Activated naive CD4-positive, alpha-beta T cell treated with anti-CD3 and anti-CD28 coated beads, Interleukin-2, amount 10 ng/mL, durations not matched to agents 7 days and 5 days (primary cell): ENCODE data around the gene ABLIM2.
A peak's percentile ranks its signal among the peaks of the same experiment; 100 is the strongest.

Source experiments
- CTCF ChIA-PET: fragments of 350-600 bp; sonication (Branson Sonifier 250); formaldehyde crosslinking; loops from one replicate; lab custom pipeline; 2021; ENCODE audit warnings: antibody characterized with exemption; lab: Charles Lee
- DNase-seq: peaks from one replicate; pipeline ENCODE4 v3.0.0-alpha.2; 2020
- H3K27ac Mint-ChIP-seq: one replicate; pipeline ENCODE4 v1.8.0; 2021; ENCODE audit warnings: mild to moderate bottlenecking, moderate library complexity, mixed read lengths
- H3K27me3 Mint-ChIP-seq: one replicate; pipeline ENCODE4 v1.8.0; 2021; ENCODE audit warnings: mild to moderate bottlenecking, mixed read lengths
- H3K36me3 Mint-ChIP-seq: one replicate; pipeline ENCODE4 v1.8.0; 2021; ENCODE audit warnings: mixed read lengths
- H3K4me1 Mint-ChIP-seq: one replicate; pipeline ENCODE4 v1.8.0; 2021; ENCODE audit warnings: mixed read lengths
- H3K4me3 Mint-ChIP-seq: one replicate; pipeline ENCODE4 v1.8.0; 2021; ENCODE audit warnings: mild to moderate bottlenecking, moderate library complexity, mixed read lengths
- H3K9me3 Mint-ChIP-seq: one replicate; pipeline ENCODE4 v1.8.0; 2021; ENCODE audit warnings: mixed read lengths

ABLIM2 gene

DNA sequence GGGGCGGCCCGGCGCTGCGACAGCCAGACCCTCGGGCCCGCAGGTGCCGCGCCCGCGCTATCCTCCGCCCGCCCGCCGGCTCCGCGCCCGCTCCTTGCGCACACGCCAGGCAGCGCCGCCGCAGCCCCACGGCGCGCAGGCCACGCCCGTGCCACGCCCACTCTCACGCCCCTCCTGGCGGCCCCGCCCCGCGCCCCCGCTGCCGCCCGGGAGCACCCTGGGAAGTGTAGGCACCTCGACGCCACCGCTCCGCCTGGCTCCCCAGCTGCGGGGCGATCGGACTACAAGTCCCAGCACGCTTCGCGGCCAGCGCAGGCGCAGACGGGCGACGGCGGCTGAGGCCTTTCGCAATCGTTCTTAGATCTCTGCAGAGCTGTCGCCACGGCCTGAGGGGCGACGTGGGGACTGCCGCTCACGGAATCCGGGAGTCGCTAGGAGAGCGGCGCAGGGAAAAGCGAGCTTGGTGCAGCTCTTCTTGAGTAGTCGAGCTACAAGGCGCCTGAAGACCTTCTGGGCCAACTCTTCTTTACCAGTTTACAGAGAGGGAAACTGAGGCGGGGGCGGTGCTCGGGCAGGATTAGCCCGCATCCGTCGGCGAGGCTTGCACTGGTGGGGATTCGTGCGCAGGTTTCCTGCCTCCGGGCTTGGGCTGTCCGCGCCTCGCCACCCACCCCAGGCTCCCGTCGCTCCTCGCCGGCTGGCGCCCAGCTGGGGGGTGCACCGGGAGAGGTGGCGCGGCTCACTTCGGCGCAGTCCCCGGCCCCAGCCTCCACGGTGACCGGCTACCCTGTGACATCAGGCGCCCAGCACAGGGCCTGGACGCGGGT, at the start of gene ABLIM2:
ABLIM2 (minus strand) TSS at position 104 of the 827 bp plus-strand sequence. CDS start 124 bp downstream, outside the sequence.
- Mint-ChIP-seq H3K4me1 (peaks cover 9% of the 10 kb centered on the region), H3K27me3 (peaks cover 62% of the 10 kb centered on the region)
- CTCF ChIA-PET, result interaction anchor here (0.8 to 1.2 kb wide), 3 partner anchors 18 to 67 kb away, joined by 3 to 5 read pairs (median 3); partner anchors contain the start of gene SH3TC1

GRCh38 chr4:8207314-8207713, 48.7 kb upstream of the ABLIM2 start:
- Mint-ChIP-seq H3K9me3 (no peaks in the 10 kb centered on the region), H3K27me3 (no peaks in the 10 kb centered on the region), H3K27ac (no peak overlapping the region), H3K4me1 (peaks cover 7% of the 10 kb centered on the region), H3K36me3 (no peaks in the 10 kb centered on the region), H3K4me3 (no peak overlapping the region)
- no peak for DNase-seq
- CTCF ChIA-PET, result no interaction called here

More for the DNA sequence above, at the start of gene ABLIM2:
- Mint-ChIP-seq H3K4me3 (peak within 1 kb of the TSS; percentile 83), H3K9me3 (no peaks in the 10 kb centered on the region), H3K27ac (no peak within 1 kb of the TSS), H3K36me3 (peaks cover 3% of the 10 kb centered on the region)
- peak; percentile 98 for DNase-seq

DNA sequence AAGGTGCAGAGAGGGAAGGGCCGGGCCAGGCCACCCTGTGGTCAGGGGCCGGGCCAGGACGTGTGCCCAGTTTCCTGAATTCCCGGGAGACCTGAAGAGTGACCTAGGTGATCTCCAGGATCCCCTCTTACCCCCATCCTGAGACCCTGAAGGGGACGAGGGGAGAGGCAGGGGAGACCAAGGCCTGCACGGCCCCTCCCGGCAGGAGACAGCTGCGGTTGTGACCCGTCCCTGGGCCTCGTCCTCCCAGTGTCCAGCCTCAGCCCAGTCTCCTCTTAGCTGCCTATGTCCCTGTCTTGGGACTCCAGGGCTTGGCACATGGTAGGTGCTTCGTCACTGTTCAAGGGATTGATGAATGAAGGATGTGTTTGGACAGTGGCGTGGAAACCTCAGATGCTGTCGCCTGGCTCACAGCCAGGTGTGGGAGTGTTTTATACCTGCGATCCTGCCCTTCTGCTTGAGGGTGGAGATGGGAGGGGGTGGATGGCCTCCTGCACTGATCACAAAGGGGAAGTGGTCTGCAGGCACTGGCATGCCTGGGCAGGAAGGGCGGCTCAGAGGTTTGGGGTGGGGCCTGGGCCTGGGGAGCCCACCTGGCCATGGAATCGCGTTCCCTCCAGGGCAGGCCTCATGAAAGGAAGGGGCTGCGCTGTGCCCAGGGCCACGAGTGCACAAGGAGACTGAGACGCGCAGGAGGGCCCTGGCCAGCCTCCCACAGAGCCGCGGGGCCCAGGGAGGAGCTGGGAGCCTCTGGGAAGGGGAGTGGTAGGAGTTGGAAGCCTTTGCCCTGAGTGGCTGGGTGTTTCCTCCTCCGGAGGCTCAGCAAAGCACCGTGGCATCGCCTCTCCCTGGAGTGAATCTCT, 47.4 kb upstream of the ABLIM2 start:
- Mint-ChIP-seq H3K4me1 (peaks cover 17% of the 10 kb centered on the region), H3K36me3 (no peaks in the 10 kb centered on the region), H3K27ac (no peak overlapping the region), H3K9me3 (no peaks in the 10 kb centered on the region), H3K27me3 (peaks cover 6% of the 10 kb centered on the region), H3K4me3 (no peak overlapping the region)
- CTCF ChIA-PET, result no interaction called here
- no peak for DNase-seq

- H3K27me3 Mint-ChIP-seq, result peaks cover 6% of the 10 kb centered on the region
- no peak overlapping the region for H3K27ac Mint-ChIP-seq
- DNase-seq, result no peak
- H3K4me3 Mint-ChIP-seq, result no peak overlapping the region
- CTCF ChIA-PET, result no interaction called here
- no peaks in the 10 kb centered on the region for H3K9me3 Mint-ChIP-seq
- no peaks in the 10 kb centered on the region for H3K36me3 Mint-ChIP-seq
- peaks cover 24% of the 10 kb centered on the region for H3K4me1 Mint-ChIP-seq
These were observed 46.7 kb upstream of the ABLIM2 start for GRCh38 chr4:8205241-8205707.

DNA sequence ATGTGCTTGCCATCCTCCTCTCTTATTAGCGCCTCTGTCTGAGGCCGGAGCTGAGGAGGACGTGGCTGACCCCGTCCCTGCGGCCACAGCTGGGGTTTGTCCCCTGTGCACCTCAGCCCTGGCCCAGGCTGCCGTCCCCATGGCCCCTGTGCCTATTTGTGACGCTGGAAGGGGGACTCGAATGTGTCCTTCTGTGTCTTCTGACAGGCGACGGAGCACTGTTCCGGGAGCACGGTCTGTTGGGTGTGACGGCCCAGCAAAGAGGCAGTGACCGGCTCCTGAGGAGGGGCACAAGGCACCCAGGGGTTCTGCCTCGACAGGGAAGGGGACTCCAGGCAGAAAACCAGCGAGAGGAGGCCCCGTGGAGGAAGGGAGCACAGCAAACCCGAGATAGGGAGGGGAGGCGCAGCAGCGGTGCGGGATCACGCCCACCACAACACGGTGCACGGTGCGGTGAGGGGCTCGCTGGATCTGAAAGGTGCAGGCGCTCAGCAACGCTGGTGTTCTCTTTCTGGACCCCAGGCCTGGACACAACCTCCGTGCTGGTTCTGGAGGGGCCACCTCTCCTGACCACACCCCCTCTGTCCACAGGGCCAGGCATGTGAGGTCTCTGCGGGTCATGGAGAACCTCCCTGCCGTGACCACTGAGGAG, 46.1 kb upstream of the ABLIM2 start:
- DNase-seq, result no peak
- Mint-ChIP-seq H3K4me3 (no peak overlapping the region), H3K27me3 (peaks cover 6% of the 10 kb centered on the region), H3K4me1 (peaks cover 29% of the 10 kb centered on the region), H3K36me3 (no peaks in the 10 kb centered on the region), H3K27ac (no peak overlapping the region), H3K9me3 (no peaks in the 10 kb centered on the region)
- CTCF ChIA-PET, result no interaction called here

DNA sequence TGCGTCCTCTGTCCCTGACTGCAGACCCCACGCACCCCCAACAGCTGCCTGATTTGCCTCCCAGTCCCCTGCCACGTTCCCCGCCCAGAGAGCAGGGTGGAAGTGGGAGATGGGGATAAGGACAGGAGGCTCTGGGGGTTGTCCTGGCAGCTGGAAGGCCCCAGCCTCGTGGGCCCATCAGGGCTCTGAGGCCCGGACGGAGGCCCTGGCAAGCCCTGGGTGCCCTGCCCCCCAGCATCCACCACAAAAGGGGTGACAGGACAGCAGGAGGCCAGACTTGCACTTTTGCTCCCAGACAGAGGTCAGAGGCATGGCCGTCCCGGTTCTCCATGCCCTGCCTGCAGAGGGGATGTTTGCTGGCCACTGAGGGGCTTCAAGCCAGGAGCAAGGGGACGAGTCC, 45.2 kb upstream of the ABLIM2 start:
- CTCF ChIA-PET, result no interaction called here
- H3K27ac Mint-ChIP-seq, result no peak overlapping the region
- H3K27me3 Mint-ChIP-seq, result peaks cover 6% of the 10 kb centered on the region
- peaks cover 33% of the 10 kb centered on the region for H3K4me1 Mint-ChIP-seq
- H3K4me3 Mint-ChIP-seq, result no peak overlapping the region
- DNase-seq, result no peak
- H3K9me3 Mint-ChIP-seq, result no peaks in the 10 kb centered on the region
- H3K36me3 Mint-ChIP-seq, result no peaks in the 10 kb centered on the region

GRCh38 chr4:8203052-8203401, 44.4 kb upstream of the ABLIM2 start:
- peaks cover 6% of the 10 kb centered on the region for H3K27me3 Mint-ChIP-seq
- no peaks in the 10 kb centered on the region for H3K36me3 Mint-ChIP-seq
- CTCF ChIA-PET, result no interaction called here
- no peak overlapping the region for H3K27ac Mint-ChIP-seq
- no peak overlapping the region for H3K4me3 Mint-ChIP-seq
- peaks cover 41% of the 10 kb centered on the region for H3K4me1 Mint-ChIP-seq
- DNase-seq, result no peak
- H3K9me3 Mint-ChIP-seq, result no peaks in the 10 kb centered on the region

- H3K36me3 Mint-ChIP-seq, result no peaks in the 10 kb centered on the region
- H3K9me3 Mint-ChIP-seq, result no peaks in the 10 kb centered on the region
- no peak for DNase-seq
- no peak overlapping the region for H3K4me3 Mint-ChIP-seq
- peaks cover 44% of the 10 kb centered on the region for H3K4me1 Mint-ChIP-seq
- CTCF ChIA-PET, result interaction anchor here (1.3 kb wide), 2 partner anchors 26 to 40 kb away, joined by 3 to 10 read pairs; no protein-coding TSS in a partner anchor
- peaks cover 6% of the 10 kb centered on the region for H3K27me3 Mint-ChIP-seq
- H3K27ac Mint-ChIP-seq, result peak overlapping the region; percentile 45
These were observed 43.8 kb upstream of the ABLIM2 start for GRCh38 chr4:8202108-8203051.

DNA sequence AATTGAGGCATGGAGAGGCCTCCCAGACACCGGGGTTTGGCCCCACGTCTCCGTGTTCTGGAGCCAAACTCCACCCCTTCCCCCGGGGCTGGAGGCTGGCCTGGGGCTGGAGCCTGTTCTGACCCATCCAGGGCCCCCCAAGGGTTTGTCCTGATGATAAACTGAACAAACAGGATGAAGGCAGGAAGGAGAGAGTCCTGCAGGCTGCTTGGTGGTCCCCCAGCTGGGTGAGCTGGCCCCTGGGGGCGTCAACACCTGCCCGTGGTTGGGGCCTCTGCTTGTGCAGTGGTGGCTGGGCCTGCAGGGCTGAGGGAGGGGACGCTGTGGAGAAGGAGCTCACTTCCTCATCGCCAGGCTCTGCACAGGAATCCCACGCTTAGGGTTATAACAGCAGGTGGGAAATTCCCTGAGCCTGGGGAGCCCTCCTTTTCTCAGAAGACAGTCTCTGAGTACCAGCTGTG, 42.7 kb upstream of the ABLIM2 start:
- peak; percentile 58 for DNase-seq
- Mint-ChIP-seq H3K9me3 (no peaks in the 10 kb centered on the region), H3K4me1 (peaks cover 42% of the 10 kb centered on the region), H3K27me3 (peaks cover 10% of the 10 kb centered on the region), H3K27ac (peak overlapping the region; percentile 37), H3K36me3 (no peaks in the 10 kb centered on the region), H3K4me3 (peak overlapping the region; percentile 86)
- CTCF ChIA-PET, result interaction anchor here (1.3 kb wide), 2 partner anchors 25 to 41 kb away, joined by 3 to 10 read pairs; no protein-coding TSS in a partner anchor

GRCh38 chr4:8200302-8200975, 41.8 kb upstream of the ABLIM2 start:
- no peaks in the 10 kb centered on the region for H3K36me3 Mint-ChIP-seq
- DNase-seq, result peak; percentile 57
- peaks cover 16% of the 10 kb centered on the region for H3K27me3 Mint-ChIP-seq

GRCh38 chr4:8199594-8200301, 41.1 kb upstream of the ABLIM2 start:
- DNase-seq, result peak; percentile 40
- peaks cover 37% of the 10 kb centered on the region for H3K4me1 Mint-ChIP-seq
- H3K27ac Mint-ChIP-seq, result peak overlapping the region; percentile 79
- CTCF ChIA-PET, result interaction anchor here (1.3 to 1.6 kb wide), 3 partner anchors 23 to 40 kb away, joined by 3 to 8 read pairs (median 5); no protein-coding TSS in a partner anchor
- no peaks in the 10 kb centered on the region for H3K9me3 Mint-ChIP-seq
- H3K27me3 Mint-ChIP-seq, result peaks cover 22% of the 10 kb centered on the region
- peak overlapping the region; percentile 86 for H3K4me3 Mint-ChIP-seq
- no peaks in the 10 kb centered on the region for H3K36me3 Mint-ChIP-seq

More at GRCh38 chr4:8200302-8200975, 41.8 kb upstream of the ABLIM2 start:
- Mint-ChIP-seq H3K9me3 (no peaks in the 10 kb centered on the region), H3K4me3 (peak overlapping the region; percentile 86), H3K4me1 (peaks cover 37% of the 10 kb centered on the region), H3K27ac (peak overlapping the region; percentile 79)
- CTCF ChIA-PET, result interaction anchor here (1.3 kb wide), 2 partner anchors 41 to 42 kb away, joined by 3 read pairs; no protein-coding TSS in a partner anchor
